B cell (primary cell): ENCODE results near the gene ISCA1. TPM values are rescaled to one million over a fixed set of nuclear protein-coding genes. Genes with fewer than 3 reads are reported as not detected.

Source experiments
- ATAC-seq: fragments of 200-7000 bp; cut with Tn5 transposase; one replicate; pipeline ENCODE4 v1.10.0; 2021; ENCODE audit warnings: low read depth, mild to moderate bottlenecking, moderate number of reproducible peaks, moderate library complexity
- CTCF ChIA-PET: fragments of 350-600 bp; sonication (Branson Sonifier 250); formaldehyde crosslinking; loops from one replicate; lab custom pipeline; 2021; ENCODE audit warnings: antibody characterized with exemption, inconsistent platforms; lab: Charles Lee
- POLR2A ChIA-PET: fragments of 350-600 bp; sonication (Branson Sonifier 250); formaldehyde crosslinking; loops from one replicate; lab custom pipeline; 2021; ENCODE audit warnings: antibody characterized with exemption; lab: Charles Lee
- DNase-seq: peaks from one replicate; pipeline ENCODE4 v3.0.0; 2013
- H2AFZ ChIP-seq: 2 replicates; pipeline ENCODE4 v1.6.1; 2012; ENCODE audit warnings: mild to moderate bottlenecking, low read depth, low read length; ENCODE audit not compliant: insufficient read depth, poor library complexity, severe bottlenecking
- H3K27ac ChIP-seq, 2 donors: 1 replicate in 1 of 2; 2 replicates in 1 of 2; pipeline ENCODE4 v1.5.1; 2012 to 2013; ENCODE audit warnings: low read length in 2 of 2, mild to moderate bottlenecking in 2 of 2, moderate library complexity in 1 of 2
- H3K27me3 ChIP-seq, 4 experiments: fragments of 200-600 bp in 1 of 4; sonication (generic) in 1 of 4; replicated peaks in 1 of 4; 1 replicate in 2 of 4; 2 replicates in 2 of 4; pipeline versions ENCODE4 v1.6.1 to v1.7.0; 2013 to 2016; ENCODE audit warnings: low read length in 3 of 4, mild to moderate bottlenecking in 2 of 4, mixed read lengths in 1 of 4, moderate library complexity in 1 of 4; ENCODE audit not compliant: insufficient read depth in 4 of 4, control insufficient read depth in 3 of 4; ENCODE audit errors: control extremely low read depth in 1 of 4
- H3K36me3 ChIP-seq, 2 experiments: replicated peaks in 1 of 2; 1 replicate in 1 of 2; 2 replicates in 1 of 2; pipeline versions ENCODE4 v1.6.1 to v1.7.1; 2013; ENCODE audit warnings: low read length in 1 of 2; ENCODE audit not compliant: insufficient read depth in 2 of 2, control insufficient read depth in 1 of 2; ENCODE audit errors: control extremely low read depth in 1 of 2, extremely low read depth in 1 of 2
- H3K4me1 ChIP-seq, 2 donors: fragments of 200-600 bp in 1 of 2; sonication (generic) in 1 of 2; 1 replicate in 1 of 2; 2 replicates in 1 of 2; pipeline versions ENCODE4 v1.5.1 to v1.6.1; 2013 to 2017; ENCODE audit warnings: low read length in 2 of 2; ENCODE audit not compliant: control insufficient read depth in 2 of 2, insufficient read depth in 2 of 2
- H3K4me2 ChIP-seq: replicated peaks from 2 replicates; pipeline ENCODE3; 2012; ENCODE audit warnings: mild to moderate bottlenecking, low read depth, low read length; ENCODE audit not compliant: poor library complexity, severe bottlenecking
- H3K4me3 ChIP-seq, 5 experiments: fragments of 200-600 bp in 1 of 5; sonication (generic) in 1 of 5; 1 replicate in 3 of 5; 2 replicates in 2 of 5; pipeline versions ENCODE4 v1.5.1 to v1.7.0; 2011 to 2016; ENCODE audit warnings: low read length in 4 of 5, mild to moderate bottlenecking in 4 of 5, low read depth in 2 of 5, control low read depth in 1 of 5, moderate library complexity in 1 of 5; ENCODE audit not compliant: insufficient read depth in 1 of 5; ENCODE audit errors: control extremely low read depth in 1 of 5, extremely low read depth in 1 of 5
- H3K79me2 ChIP-seq: fragments of 200-600 bp; sonication (generic); one replicate; pipeline ENCODE4 v1.6.0; 2016; ENCODE audit warnings: low read length; ENCODE audit not compliant: control insufficient read depth, insufficient read depth
- H3K9ac ChIP-seq: fragments of 200-600 bp; sonication (generic); 2 replicates; pipeline ENCODE4 v1.6.1; 2017; ENCODE audit warnings: mild to moderate bottlenecking, low read length, moderate library complexity
- H3K9me3 ChIP-seq, 3 donors: one replicate each; pipeline versions ENCODE4 v1.6.1 to v1.7.1; 2013; ENCODE audit warnings: low read length in 2 of 3; ENCODE audit not compliant: control insufficient read depth in 2 of 3, insufficient read depth in 1 of 3; ENCODE audit errors: control extremely low read depth in 1 of 3
- H4K20me1 ChIP-seq: 2 replicates; pipeline ENCODE4 v1.6.0; 2012; ENCODE audit warnings: mild to moderate bottlenecking, low read length; ENCODE audit not compliant: insufficient read depth, control insufficient read depth, poor library complexity, severe bottlenecking
- H3K27ac Mint-ChIP-seq: one replicate; pipeline ENCODE4 v1.8.0; 2021; ENCODE audit warnings: mixed read lengths
- H3K27me3 Mint-ChIP-seq: one replicate; pipeline ENCODE4 v1.8.0; 2021; ENCODE audit warnings: mixed read lengths
- H3K4me1 Mint-ChIP-seq: one replicate; pipeline ENCODE4 v1.8.0; 2021; ENCODE audit warnings: mixed read lengths
- H3K4me3 Mint-ChIP-seq: one replicate; pipeline ENCODE4 v1.8.0; 2021; ENCODE audit warnings: mixed read lengths
- H3K9me3 Mint-ChIP-seq: one replicate; pipeline ENCODE4 v1.8.0; 2022; ENCODE audit warnings: mixed read lengths; ENCODE audit not compliant: insufficient read depth
- CTCF ChIP-seq: fragments of 200-600 bp; IDR thresholded peaks from one replicate; pipeline ENCODE4 v1.8.0; 2022; ENCODE audit warnings: antibody characterized with exemption, mild to moderate bottlenecking
- EZH2 ChIP-seq: IDR thresholded peaks from 2 replicates; pipeline ENCODE4 v1.6.1; 2012; ENCODE audit warnings: borderline replicate concordance, low read depth, mild to moderate bottlenecking, moderate library complexity, low read length; ENCODE audit not compliant: insufficient read depth, poor library complexity, severe bottlenecking
- WGBS: methylation state at CpG from one replicate; pipeline ENCODE4 v1.1.5; 2013; ENCODE audit warnings: missing lambda C conversion rate; ENCODE audit not compliant: insufficient coverage; 5-methylcytosine and 5-hydroxymethylcytosine counted together
- intact Hi-C: fragments of 100-400 bp; cut with micrococcal nuclease; formaldehyde crosslinking; loops from one replicate; pipeline ENCODE4 v1.10.0; 2022
- polyA plus RNA-seq: library from polyadenylated mRNA; depleted of rRNA; stranded (reverse); fragments of >200 nt; gene quantifications from 2 replicates; pipeline ENCODE4 v1.2.3, GENCODE V29; 2012
- total RNA-seq, 2 donors: library from RNA; stranded (reverse); fragments of 120-200 nt in 1 of 2; gene quantifications; 1 replicate in 1 of 2; 2 replicates in 1 of 2; pipeline versions ENCODE4 v1.2.3 to v1.2.4, GENCODE V29; 2013 to 2022

ISCA1 gene
- total and polyA plus RNA-seq, 2 donors (not counting 1 experiment from before 2014, with no cell fraction given) = 17.8 to 32.7 TPM

- Mint-ChIP-seq H3K4me3 (no peak overlapping the region), H3K4me1 (no peaks in the 10 kb centered on the region), H3K27ac (no peak overlapping the region), H3K9me3 (peaks cover 2% of the 10 kb centered on the region), H3K27me3 (peaks cover 11% of the 10 kb centered on the region)
- H3K9ac ChIP-seq = no peak overlapping the region
- no peak overlapping the region for H2AFZ ChIP-seq
- intact Hi-C loops = no loop called here
- ChIA-PET POLR2A (no interaction called here), CTCF (interaction anchor here (1.1 to 1.3 kb wide), 2 partner anchors 18 to 419 kb away, joined by 4 to 5 read pairs; no protein-coding TSS in a partner anchor)
- no peaks in the 10 kb centered on the region for H3K4me1 ChIP-seq
- TF ChIP-seq EZH2 (no peak), CTCF (no peak)
- 93% methylated on average over 2 of the region's 10 CpGs for WGBS
- no peaks in the 10 kb centered on the region for H3K27me3 ChIP-seq
- no peak overlapping the region for H3K4me2 ChIP-seq
- ATAC-seq (no peak), DNase-seq (no peak)
- no peaks in the 10 kb centered on the region for H3K9me3 ChIP-seq
- no peak overlapping the region for H3K4me3 ChIP-seq
- H3K79me2 ChIP-seq = no peaks in the 10 kb centered on the region
- H4K20me1 ChIP-seq = no peaks in the 10 kb centered on the region
- H3K36me3 ChIP-seq = no peaks in the 10 kb centered on the region
- no peak overlapping the region for H3K27ac ChIP-seq
These were observed 43.2 kb downstream of the ISCA1 start for GRCh38 chr9:86238861-86239770.

GRCh38 chr9:86230858-86231257 lies 51.5 kb downstream of the ISCA1 start:
- Histone ChIP-seq H3K4me3 (no peak overlapping the region), H3K9ac (no peak overlapping the region), H3K4me2 (no peak overlapping the region), H3K27me3 (no peaks in the 10 kb centered on the region), H3K36me3 (no peaks in the 10 kb centered on the region), H2AFZ (no peak overlapping the region), H3K79me2 (no peaks in the 10 kb centered on the region), H3K27ac (no peak overlapping the region), H4K20me1 (no peaks in the 10 kb centered on the region), H3K9me3 (no peaks in the 10 kb centered on the region), H3K4me1 (no peaks in the 10 kb centered on the region)
- 100% methylated on average over 1 of the region's 2 CpGs for WGBS
- H3K27me3 Mint-ChIP-seq = peaks cover 16% of the 10 kb centered on the region
- POLR2A ChIA-PET = no interaction called here
- ATAC-seq (no peak), DNase-seq (no peak)
- H3K27ac Mint-ChIP-seq = no peak overlapping the region
- H3K9me3 Mint-ChIP-seq = no peaks in the 10 kb centered on the region
- CTCF ChIA-PET = no interaction called here
- no peaks in the 10 kb centered on the region for H3K4me1 Mint-ChIP-seq
- H3K4me3 Mint-ChIP-seq = no peak overlapping the region
- no peak for TF ChIP-seq CTCF
- TF ChIP-seq EZH2 = no peak
- intact Hi-C loops = no loop called here
